GM12874 (cell line): ENCODE results near the gene GTPBP4.

Experiments used
- CTCF ChIP-seq: IDR thresholded peaks from 2 replicates; pipeline ENCODE4 v1.5.1; 2011; ENCODE audit warnings: low read depth, mild to moderate bottlenecking, control low read depth, low read length, moderate library complexity; ENCODE audit not compliant: insufficient read depth

GTPBP4 gene

GRCh38 chr10:1034758-1035157, 46.5 kb downstream of the GTPBP4 start:
- no peak for TF ChIP-seq CTCF

GRCh38 chr10:1035201-1035600, 47.0 kb downstream of the GTPBP4 start:
- no peak for TF ChIP-seq CTCF

- no peak for TF ChIP-seq CTCF
These were observed 48.1 kb downstream of the GTPBP4 start for GRCh38 chr10:1036341-1036791.

GRCh38 chr10:1037098-1037497, 48.9 kb downstream of the GTPBP4 start:
- no peak for TF ChIP-seq CTCF

- no peak for TF ChIP-seq CTCF
These were observed 51.9 kb downstream of the GTPBP4 start for GRCh38 chr10:1040133-1040532.

- no peak for TF ChIP-seq CTCF
These were observed 53.3 kb downstream of the GTPBP4 start for GRCh38 chr10:1041514-1041913.

- TF ChIP-seq CTCF: no peak
These were observed 55.3 kb downstream of the GTPBP4 start for GRCh38 chr10:1043532-1043995.

- TF ChIP-seq CTCF: no peak
These were observed 55.9 kb downstream of the GTPBP4 start for GRCh38 chr10:1044146-1044545.
